ENCODE data around the gene PDE8B. TPM values are rescaled to one million over a fixed set of nuclear protein-coding genes. Genes with fewer than 3 reads are reported as not detected.
A peak's percentile ranks its signal among the peaks of the same experiment; 100 is the strongest.
"Not testable (repeated sequence)": the region's sequence is repeated elsewhere in the genome, so short reads cannot be mapped to it uniquely, and the experiment has no call there.

The PDE8B gene
- total RNA-seq, 1 donor from 2014 or later = 7.8 TPM

DNA sequence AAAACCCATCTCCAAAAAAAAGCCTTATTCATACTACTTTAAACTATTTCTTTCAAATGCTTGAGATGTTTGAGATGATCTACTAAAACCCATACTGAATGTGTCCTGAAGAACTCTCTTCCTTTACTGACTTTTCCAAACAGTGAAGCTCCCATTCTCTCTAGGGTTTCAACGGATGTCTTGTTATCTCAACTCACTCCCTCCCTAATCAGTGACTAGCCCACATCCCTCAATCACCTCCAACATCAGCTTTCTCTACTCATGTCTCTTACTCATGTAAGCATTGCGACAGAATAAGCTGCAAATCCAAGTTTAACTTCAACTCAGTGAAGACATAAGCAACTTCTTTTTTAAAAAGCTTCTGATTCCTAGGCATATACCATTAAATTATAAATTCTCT, 239.5 kb downstream of the PDE8B start:
- H3K9me3 Mint-ChIP-seq (ENCODE audit: unreplicated experiment) = peaks cover 4% of the 10 kb centered on the region
- H3K27ac Mint-ChIP-seq (ENCODE audit: unreplicated experiment) = no peak overlapping the region
- peaks cover 30% of the 10 kb centered on the region for H3K36me3 Mint-ChIP-seq (ENCODE audit: low read depth, unreplicated experiment)
- TF ChIP-seq, protein P1, sequence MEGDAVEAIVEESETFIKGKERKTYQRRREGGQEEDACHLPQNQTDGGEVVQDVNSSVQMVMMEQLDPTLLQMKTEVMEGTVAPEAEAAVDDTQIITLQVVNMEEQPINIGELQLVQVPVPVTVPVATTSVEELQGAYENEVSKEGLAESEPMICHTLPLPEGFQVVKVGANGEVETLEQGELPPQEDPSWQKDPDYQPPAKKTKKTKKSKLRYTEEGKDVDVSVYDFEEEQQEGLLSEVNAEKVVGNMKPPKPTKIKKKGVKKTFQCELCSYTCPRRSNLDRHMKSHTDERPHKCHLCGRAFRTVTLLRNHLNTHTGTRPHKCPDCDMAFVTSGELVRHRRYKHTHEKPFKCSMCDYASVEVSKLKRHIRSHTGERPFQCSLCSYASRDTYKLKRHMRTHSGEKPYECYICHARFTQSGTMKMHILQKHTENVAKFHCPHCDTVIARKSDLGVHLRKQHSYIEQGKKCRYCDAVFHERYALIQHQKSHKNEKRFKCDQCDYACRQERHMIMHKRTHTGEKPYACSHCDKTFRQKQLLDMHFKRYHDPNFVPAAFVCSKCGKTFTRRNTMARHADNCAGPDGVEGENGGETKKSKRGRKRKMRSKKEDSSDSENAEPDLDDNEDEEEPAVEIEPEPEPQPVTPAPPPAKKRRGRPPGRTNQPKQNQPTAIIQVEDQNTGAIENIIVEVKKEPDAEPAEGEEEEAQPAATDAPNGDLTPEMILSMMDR (IDR thresholded peaks at IDR 0.05; ENCODE audit: unreplicated experiment) = no peak
- peak overlapping the region; percentile 17 for H3K4me3 Mint-ChIP-seq (ENCODE audit: unreplicated experiment)
- no peaks in the 10 kb centered on the region for H3K4me1 Mint-ChIP-seq (ENCODE audit: unreplicated experiment)
- no peaks in the 10 kb centered on the region for H3K27me3 Mint-ChIP-seq (ENCODE audit: unreplicated experiment)
- no peak for DNase-seq (ENCODE audit: low spot score)

DNA sequence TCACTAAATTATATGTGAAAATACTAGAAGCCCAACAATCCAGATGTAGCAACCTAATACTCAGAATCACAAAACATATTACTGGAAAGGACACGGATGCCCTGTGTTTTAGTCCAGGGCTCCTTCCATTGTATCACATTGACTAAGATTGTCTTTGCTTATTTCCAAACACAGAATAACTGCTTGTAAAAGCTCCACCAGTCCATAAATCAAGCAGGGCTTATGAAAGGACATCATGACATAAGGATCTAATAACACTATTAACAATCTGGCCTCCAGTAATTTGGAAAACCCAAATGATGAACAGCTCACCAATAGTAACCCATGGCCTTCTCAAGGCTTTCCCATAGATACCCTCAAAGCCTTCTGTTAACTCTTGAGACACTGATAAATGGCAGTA, 241.9 kb downstream of the PDE8B start:
- Mint-ChIP-seq H3K9me3 (ENCODE audit: unreplicated experiment) (peaks cover 1% of the 10 kb centered on the region), H3K27me3 (ENCODE audit: unreplicated experiment) (no peaks in the 10 kb centered on the region), H3K4me1 (ENCODE audit: unreplicated experiment) (no peaks in the 10 kb centered on the region), H3K27ac (ENCODE audit: unreplicated experiment) (no peak overlapping the region), H3K4me3 (ENCODE audit: unreplicated experiment) (no peak overlapping the region), H3K36me3 (ENCODE audit: low read depth, unreplicated experiment) (peaks cover 19% of the 10 kb centered on the region)
- no peak for DNase-seq (ENCODE audit: low spot score)
- TF ChIP-seq, protein P1 (IDR thresholded peaks at IDR 0.05; ENCODE audit: unreplicated experiment) = no peak

DNA sequence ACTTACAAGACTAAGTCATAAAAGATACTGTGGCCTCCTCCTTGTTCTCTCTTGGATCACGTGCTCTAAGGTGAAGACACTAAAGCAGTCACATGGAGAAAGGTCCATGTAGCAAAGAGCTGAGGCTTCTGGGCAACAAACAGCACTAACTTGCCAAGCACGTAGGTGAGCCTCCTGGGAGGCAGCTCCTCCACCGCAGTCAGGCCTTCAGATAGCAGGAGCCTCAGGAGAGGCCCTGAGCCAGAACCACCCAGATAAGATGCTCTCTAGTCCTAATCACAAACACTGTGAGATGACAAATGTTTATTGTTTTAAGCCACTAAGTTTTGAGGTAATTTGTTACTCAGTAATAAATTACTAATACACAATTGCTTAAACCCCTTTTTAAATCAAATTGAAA, 243.6 kb downstream of the PDE8B start:
- Mint-ChIP-seq H3K36me3 (ENCODE audit: low read depth, unreplicated experiment) (peaks cover 5% of the 10 kb centered on the region), H3K4me3 (ENCODE audit: unreplicated experiment) (no peak overlapping the region), H3K27me3 (ENCODE audit: unreplicated experiment) (no peaks in the 10 kb centered on the region), H3K4me1 (ENCODE audit: unreplicated experiment) (no peaks in the 10 kb centered on the region), H3K27ac (ENCODE audit: unreplicated experiment) (no peak overlapping the region), H3K9me3 (ENCODE audit: unreplicated experiment) (no peaks in the 10 kb centered on the region)
- TF ChIP-seq, protein P1 (IDR thresholded peaks at IDR 0.05; ENCODE audit: unreplicated experiment) = no peak
- DNase-seq (ENCODE audit: low spot score) = no peak

DNA sequence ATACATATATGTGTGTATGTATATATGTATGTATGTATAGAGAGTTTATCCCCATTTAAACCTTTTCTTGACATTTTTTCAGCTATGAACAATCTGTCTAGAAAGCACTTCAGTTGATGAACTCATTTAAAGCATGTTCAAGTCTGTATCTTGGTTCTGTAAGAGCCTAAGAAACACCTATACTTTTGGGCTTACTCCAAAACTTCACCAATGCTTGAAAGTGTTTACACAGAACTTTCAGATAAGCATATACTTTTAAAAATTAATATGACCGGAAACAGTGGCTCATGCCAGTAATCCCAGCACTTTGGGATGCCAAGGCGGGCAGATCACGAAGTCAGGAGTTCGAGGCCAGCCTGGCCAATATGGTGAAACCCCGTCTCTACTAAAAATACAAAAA, 250.8 kb downstream of the PDE8B start:
- no peaks in the 10 kb centered on the region for H3K36me3 Mint-ChIP-seq (ENCODE audit: low read depth, unreplicated experiment)
- TF ChIP-seq, protein P1 (IDR thresholded peaks at IDR 0.05; ENCODE audit: unreplicated experiment) = no peak
- H3K27ac Mint-ChIP-seq (ENCODE audit: unreplicated experiment) = no peak overlapping the region
- H3K4me1 Mint-ChIP-seq (ENCODE audit: unreplicated experiment) = no peaks in the 10 kb centered on the region
- H3K27me3 Mint-ChIP-seq (ENCODE audit: unreplicated experiment) = no peaks in the 10 kb centered on the region
- H3K9me3 Mint-ChIP-seq (ENCODE audit: unreplicated experiment) = no peaks in the 10 kb centered on the region
- no peak for DNase-seq (ENCODE audit: low spot score)
- no peak overlapping the region for H3K4me3 Mint-ChIP-seq (ENCODE audit: unreplicated experiment)

DNA sequence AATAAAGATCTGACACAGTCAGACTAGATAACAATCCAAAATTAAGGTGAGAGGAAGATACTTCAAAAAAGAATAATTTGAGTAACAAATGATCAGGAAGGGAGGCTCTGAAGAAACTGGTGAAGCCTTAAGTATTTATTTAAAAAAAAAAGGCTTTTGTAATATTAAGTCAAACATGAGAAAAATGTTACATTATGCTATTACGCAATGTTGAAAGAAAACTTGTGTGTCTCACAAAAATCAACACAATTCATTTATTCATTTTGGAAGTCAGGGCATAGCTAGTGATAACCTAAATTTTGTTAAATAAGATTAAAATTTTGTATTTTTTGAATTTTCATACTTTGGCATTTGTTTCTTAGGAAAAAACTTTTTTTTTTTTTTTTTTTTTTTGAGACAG, 253.4 kb downstream of the PDE8B start:
- Mint-ChIP-seq H3K4me1 (ENCODE audit: unreplicated experiment) (no peaks in the 10 kb centered on the region), H3K4me3 (ENCODE audit: unreplicated experiment) (no peak overlapping the region), H3K36me3 (ENCODE audit: low read depth, unreplicated experiment) (no peaks in the 10 kb centered on the region), H3K9me3 (ENCODE audit: unreplicated experiment) (no peaks in the 10 kb centered on the region), H3K27me3 (ENCODE audit: unreplicated experiment) (no peaks in the 10 kb centered on the region), H3K27ac (ENCODE audit: unreplicated experiment) (peak overlapping the region; percentile 5)
- TF ChIP-seq, protein P1 (IDR thresholded peaks at IDR 0.05; ENCODE audit: unreplicated experiment) = no peak
- DNase-seq (ENCODE audit: low spot score) = no peak

DNA sequence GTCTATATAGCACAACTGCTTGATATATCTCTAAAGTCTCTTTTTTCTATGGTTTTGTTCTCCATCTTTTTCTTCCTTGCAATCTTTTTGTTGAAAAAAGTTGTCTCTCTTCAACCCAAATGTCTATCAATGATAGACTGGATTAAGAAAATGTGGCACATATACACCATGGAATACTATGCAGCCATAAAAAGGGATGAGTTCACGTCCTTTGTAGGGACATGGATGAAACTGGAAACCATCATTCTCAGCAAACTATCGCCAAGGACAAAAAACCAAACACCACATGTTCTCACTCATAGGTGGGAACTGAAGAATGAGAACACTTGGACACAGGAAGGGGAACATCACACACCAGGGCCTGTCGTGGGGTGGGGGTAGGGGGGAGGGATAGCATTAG, 258.4 kb downstream of the PDE8B start:
- not testable (repeated sequence) for H3K27ac Mint-ChIP-seq (ENCODE audit: unreplicated experiment); DNase-seq (ENCODE audit: low spot score); H3K9me3 Mint-ChIP-seq (ENCODE audit: unreplicated experiment); H3K4me3 Mint-ChIP-seq (ENCODE audit: unreplicated experiment); H3K27me3 Mint-ChIP-seq (ENCODE audit: unreplicated experiment); H3K4me1 Mint-ChIP-seq (ENCODE audit: unreplicated experiment); H3K36me3 Mint-ChIP-seq (ENCODE audit: low read depth, unreplicated experiment)

DNA sequence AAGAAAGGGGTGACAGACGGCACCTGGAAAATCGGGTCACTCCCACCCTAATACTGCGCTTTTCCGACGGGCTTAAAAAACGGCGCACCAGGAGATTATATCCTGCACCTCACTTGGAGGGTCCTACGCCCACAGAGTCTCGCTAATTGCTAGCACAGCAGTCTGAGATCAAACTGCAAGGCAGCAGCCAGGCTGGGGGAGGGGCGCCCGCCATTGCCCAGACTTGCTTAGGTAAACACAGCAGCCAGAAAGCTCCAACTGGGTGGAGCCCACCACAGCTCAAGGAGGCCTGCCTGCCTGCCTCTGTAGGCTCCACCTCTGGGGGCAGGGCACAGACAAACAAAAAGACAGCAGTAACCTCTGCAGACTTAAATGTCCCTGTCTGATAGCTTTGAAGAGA, 264.6 kb downstream of the PDE8B start:
- peaks cover 22% of the 10 kb centered on the region for H3K36me3 Mint-ChIP-seq (ENCODE audit: low read depth, unreplicated experiment)
- not testable (repeated sequence) for H3K27ac Mint-ChIP-seq (ENCODE audit: unreplicated experiment); H3K4me3 Mint-ChIP-seq (ENCODE audit: unreplicated experiment); H3K9me3 Mint-ChIP-seq (ENCODE audit: unreplicated experiment); H3K27me3 Mint-ChIP-seq (ENCODE audit: unreplicated experiment); DNase-seq (ENCODE audit: low spot score); H3K4me1 Mint-ChIP-seq (ENCODE audit: unreplicated experiment)

All from endothelial cell (in vitro differentiated cells).